Nephron progenitor cell (in vitro differentiated cells): ENCODE results near the gene DNAJB6.
A peak's percentile ranks its signal among the peaks of the same experiment; 100 is the strongest.

Experiments
- DNase-seq: peaks from one replicate; pipeline ENCODE4 v3.0.0; 2021
- H3K27ac Mint-ChIP-seq: 2 replicates; pipeline ENCODE4 v1.8.0; 2021; ENCODE audit warnings: mild to moderate bottlenecking, moderate library complexity, mixed read lengths
- H3K27me3 Mint-ChIP-seq: 2 replicates; pipeline ENCODE4 v1.8.0; 2021; ENCODE audit warnings: mild to moderate bottlenecking, low read depth, mixed read lengths; ENCODE audit not compliant: poor library complexity
- H3K36me3 Mint-ChIP-seq: 2 replicates; pipeline ENCODE4 v1.8.0; 2021; ENCODE audit warnings: low read depth, mixed read lengths
- H3K4me1 Mint-ChIP-seq: 2 replicates; pipeline ENCODE4 v1.8.0; 2021; ENCODE audit warnings: mixed read lengths
- H3K4me3 Mint-ChIP-seq: 2 replicates; pipeline ENCODE4 v1.8.0; 2021; ENCODE audit warnings: mild to moderate bottlenecking, moderate library complexity, mixed read lengths
- H3K9me3 Mint-ChIP-seq: 2 replicates; pipeline ENCODE4 v1.8.0; 2021; ENCODE audit warnings: mild to moderate bottlenecking, moderate library complexity, mixed read lengths
- TF ChIP-seq, protein P1 (sequence below): fragments of 200-600 bp; sonication (generic); IDR thresholded peaks from 2 replicates; pipeline ENCODE4 v1.5.0; 2021; ENCODE audit warnings: antibody characterized with exemption

DNAJB6 gene

DNA sequence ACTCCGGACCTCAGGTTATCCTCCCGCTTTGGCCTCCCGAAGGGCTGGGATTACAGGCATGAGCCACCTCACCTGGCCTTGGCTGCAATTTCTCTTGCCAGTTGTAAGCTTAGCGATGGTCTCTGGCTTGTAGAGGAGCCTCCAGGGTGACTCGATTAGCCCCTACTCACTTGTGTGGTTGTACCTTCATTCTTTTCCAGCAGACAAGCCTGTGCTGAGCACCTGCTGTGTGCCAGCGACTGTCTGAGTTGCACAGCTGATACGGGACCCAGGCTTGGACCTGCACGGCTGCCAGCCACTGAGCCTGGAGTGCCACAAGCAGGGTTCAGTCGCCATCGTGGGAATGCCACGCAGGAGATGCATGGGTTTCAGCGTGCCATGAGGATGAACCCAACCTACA is 42.0 kb upstream of the DNAJB6 start:
- Mint-ChIP-seq H3K4me1 (peaks cover 23% of the 10 kb centered on the region), H3K4me3 (no peak overlapping the region), H3K9me3 (no peaks in the 10 kb centered on the region), H3K27ac (no peak overlapping the region), H3K36me3 (peaks cover 7% of the 10 kb centered on the region), H3K27me3 (peaks cover 10% of the 10 kb centered on the region)
- DNase-seq, result no peak
- TF ChIP-seq, protein P1, sequence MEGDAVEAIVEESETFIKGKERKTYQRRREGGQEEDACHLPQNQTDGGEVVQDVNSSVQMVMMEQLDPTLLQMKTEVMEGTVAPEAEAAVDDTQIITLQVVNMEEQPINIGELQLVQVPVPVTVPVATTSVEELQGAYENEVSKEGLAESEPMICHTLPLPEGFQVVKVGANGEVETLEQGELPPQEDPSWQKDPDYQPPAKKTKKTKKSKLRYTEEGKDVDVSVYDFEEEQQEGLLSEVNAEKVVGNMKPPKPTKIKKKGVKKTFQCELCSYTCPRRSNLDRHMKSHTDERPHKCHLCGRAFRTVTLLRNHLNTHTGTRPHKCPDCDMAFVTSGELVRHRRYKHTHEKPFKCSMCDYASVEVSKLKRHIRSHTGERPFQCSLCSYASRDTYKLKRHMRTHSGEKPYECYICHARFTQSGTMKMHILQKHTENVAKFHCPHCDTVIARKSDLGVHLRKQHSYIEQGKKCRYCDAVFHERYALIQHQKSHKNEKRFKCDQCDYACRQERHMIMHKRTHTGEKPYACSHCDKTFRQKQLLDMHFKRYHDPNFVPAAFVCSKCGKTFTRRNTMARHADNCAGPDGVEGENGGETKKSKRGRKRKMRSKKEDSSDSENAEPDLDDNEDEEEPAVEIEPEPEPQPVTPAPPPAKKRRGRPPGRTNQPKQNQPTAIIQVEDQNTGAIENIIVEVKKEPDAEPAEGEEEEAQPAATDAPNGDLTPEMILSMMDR, result no peak

DNA sequence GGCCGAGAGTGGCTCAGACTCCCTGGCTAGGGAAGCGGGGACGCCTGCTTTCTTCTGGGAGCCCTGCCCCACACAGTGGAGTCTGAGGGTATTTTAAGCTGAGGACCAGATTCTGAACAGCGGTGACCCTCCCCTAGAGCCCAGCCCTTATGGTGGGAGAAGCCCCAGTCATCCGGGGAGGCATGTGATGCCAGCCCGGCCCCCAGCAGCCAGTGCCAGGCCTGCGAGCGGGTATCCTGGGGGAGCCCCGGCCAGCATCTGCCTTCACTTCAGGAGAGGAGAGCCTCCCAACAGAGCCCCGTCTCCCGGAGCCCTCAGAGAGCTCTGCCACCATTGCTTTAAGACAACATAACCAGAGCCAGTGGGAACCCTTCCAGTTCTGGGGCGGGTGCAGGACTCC is 41.5 kb upstream of the DNAJB6 start:
- TF ChIP-seq, protein P1, result no peak
- H3K4me1 Mint-ChIP-seq, result peaks cover 23% of the 10 kb centered on the region
- H3K36me3 Mint-ChIP-seq, result peaks cover 7% of the 10 kb centered on the region
- no peaks in the 10 kb centered on the region for H3K9me3 Mint-ChIP-seq
- peaks cover 10% of the 10 kb centered on the region for H3K27me3 Mint-ChIP-seq
- no peak overlapping the region for H3K27ac Mint-ChIP-seq
- DNase-seq, result no peak
- H3K4me3 Mint-ChIP-seq, result no peak overlapping the region

DNA sequence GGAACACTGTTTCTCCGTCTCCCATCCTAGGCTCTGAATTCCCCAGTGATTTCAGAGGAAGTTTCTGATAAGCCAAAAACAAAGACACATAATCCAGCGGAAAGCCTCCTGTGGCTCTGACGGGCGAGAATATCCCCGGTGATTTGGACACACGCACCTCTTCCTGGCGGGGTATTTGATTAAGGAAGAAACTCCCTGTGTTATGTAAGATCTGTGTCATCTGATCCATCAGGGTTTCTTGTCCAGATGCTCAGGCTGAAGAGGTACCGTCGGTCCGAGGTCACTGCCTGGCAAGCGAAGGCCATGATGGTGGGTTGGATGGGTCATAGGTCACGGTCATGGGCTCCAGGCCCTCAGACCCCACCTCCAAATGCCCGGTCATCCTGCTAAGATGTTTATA is 39.6 kb upstream of the DNAJB6 start:
- H3K9me3 Mint-ChIP-seq, result no peaks in the 10 kb centered on the region
- TF ChIP-seq, protein P1, result no peak
- H3K4me3 Mint-ChIP-seq, result no peak overlapping the region
- H3K36me3 Mint-ChIP-seq, result peaks cover 7% of the 10 kb centered on the region
- H3K4me1 Mint-ChIP-seq, result peaks cover 17% of the 10 kb centered on the region
- DNase-seq, result no peak
- H3K27me3 Mint-ChIP-seq, result peaks cover 11% of the 10 kb centered on the region
- H3K27ac Mint-ChIP-seq, result no peak overlapping the region

DNA sequence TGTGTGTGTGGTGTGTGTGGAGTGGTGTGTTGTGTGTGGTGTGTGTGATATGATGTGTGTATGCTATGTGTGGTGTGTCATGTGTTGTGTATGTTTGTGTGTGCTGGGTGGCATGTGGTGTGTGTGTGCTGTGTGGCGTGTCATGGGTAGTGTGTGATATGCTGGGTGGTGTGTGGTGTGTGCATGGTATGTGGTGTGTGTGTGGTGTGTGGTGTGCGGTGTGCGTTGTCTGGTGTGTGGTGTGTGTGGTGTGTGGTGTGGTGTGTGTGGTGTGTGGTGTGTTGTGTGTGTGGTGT is 37.5 kb upstream of the DNAJB6 start:
- Mint-ChIP-seq H3K4me1 (peaks cover 21% of the 10 kb centered on the region), H3K4me3 (no peak overlapping the region), H3K27ac (peak overlapping the region; percentile 40), H3K36me3 (peaks cover 7% of the 10 kb centered on the region), H3K9me3 (no peaks in the 10 kb centered on the region), H3K27me3 (peaks cover 17% of the 10 kb centered on the region)
- TF ChIP-seq, protein P1, result no peak
- DNase-seq, result no peak

DNA sequence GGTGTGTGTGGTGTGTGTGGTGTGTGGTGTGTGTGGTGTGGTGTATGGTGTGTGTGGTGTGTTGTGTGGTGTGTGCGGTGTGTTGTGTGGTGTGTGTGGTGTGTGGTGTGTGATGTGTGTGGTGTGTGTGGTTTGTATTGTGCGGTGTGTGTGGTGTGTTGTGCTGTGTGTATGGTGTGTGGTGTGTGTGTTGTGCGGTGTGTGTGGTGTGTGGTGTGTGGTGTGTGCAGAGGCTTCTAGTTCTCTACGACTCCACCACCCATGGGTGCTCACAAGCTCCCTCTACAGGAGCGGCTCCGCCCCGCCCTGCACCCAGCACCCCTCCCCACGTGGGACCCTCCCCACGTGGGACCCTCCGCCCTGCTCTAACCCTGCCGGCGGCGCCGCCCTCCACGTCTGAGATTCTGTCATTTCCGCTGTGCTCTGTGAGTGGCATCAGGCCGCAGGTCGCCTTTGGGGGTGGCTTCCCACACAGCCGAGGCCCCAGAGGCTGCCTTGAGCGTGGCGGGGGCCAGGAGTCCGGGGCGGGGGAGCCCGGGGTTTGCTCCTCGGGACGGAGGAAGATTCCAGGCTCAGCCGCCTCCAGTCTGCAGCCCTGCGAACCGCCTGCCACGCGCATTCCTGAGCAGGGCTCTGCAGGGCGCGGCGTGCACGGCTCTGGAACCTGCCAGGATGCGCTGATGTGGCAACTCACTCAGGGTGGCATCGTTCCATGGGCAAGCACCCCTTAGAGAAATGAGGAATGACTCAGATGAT is 37.0 kb upstream of the DNAJB6 start:
- Mint-ChIP-seq H3K27me3 (peaks cover 17% of the 10 kb centered on the region), H3K27ac (peak overlapping the region; percentile 40)
- peak; percentile 23 for DNase-seq

More for the DNA sequence above, 37.0 kb upstream of the DNAJB6 start:
- no peak overlapping the region for H3K4me3 Mint-ChIP-seq
- TF ChIP-seq, protein P1, result no peak
- peaks cover 7% of the 10 kb centered on the region for H3K36me3 Mint-ChIP-seq
- no peaks in the 10 kb centered on the region for H3K9me3 Mint-ChIP-seq
- H3K4me1 Mint-ChIP-seq, result peaks cover 21% of the 10 kb centered on the region
